ENCODE data around the gene CORIN.

GRCh38 chr4:47642985-47643760 is 194.7 kb downstream of the CORIN start:
- TF ChIP-seq POLR2A (IDR thresholded peaks at IDR 0.05; ENCODE audit: borderline replicate concordance, extremely low read depth, insufficient read depth, insufficient read length) (no peak), ZNF274 (IDR thresholded peaks at IDR 0.05; ENCODE audit: low read depth, low read length) (no peak), CTCF (IDR thresholded peaks at IDR 0.05 in 2 of 3, conservative IDR thresholded peaks at IDR 0.05 in 1 of 3; ENCODE audit: borderline replicate concordance in 1 of 3, insufficient read depth in 1 of 3, low read depth in 2 of 3, low read length in 2 of 3) (no peak), EZH2 (IDR thresholded peaks at IDR 0.05) (no peak), EZH2phosphoT487 (IDR thresholded peaks at IDR 0.05; ENCODE audit: borderline replicate concordance) (no peak), POLR2AphosphoS5 (IDR thresholded peaks at IDR 0.05; ENCODE audit: low read depth, low read length) (no peak), EGR1 (IDR thresholded peaks at IDR 0.05; ENCODE audit: low read depth) (no peak), JUND (IDR thresholded peaks at IDR 0.05) (no peak), RAD21 (IDR thresholded peaks at IDR 0.05; ENCODE audit: low read depth) (no peak), ELF1 (IDR thresholded peaks at IDR 0.05; ENCODE audit: borderline replicate concordance, low read depth) (no peak), CEBPB (IDR thresholded peaks at IDR 0.05; ENCODE audit: low read depth) (no peak)

Data from HCT116 (cell line).